Ovary (tissue), 3 donors: ENCODE results near the gene CARM1.

Experiments used
- CTCF ChIP-seq, 3 donors: fragments of 450-650 bp in 2 of 3; fragments of 200-600 bp in 1 of 3; IDR thresholded peaks; one replicate each; pipeline versions ENCODE4 v1.5.1 to v1.8.0; 2016 to 2022; ENCODE audit warnings: antibody characterized with exemption in 3 of 3, mild to moderate bottlenecking in 1 of 3
- EP300 ChIP-seq: sonication (generic); formaldehyde crosslinking; IDR thresholded peaks from one replicate; pipeline ENCODE4 v1.6.1; 2017; ENCODE audit warnings: antibody characterized with exemption
- POLR2A ChIP-seq: fragments of 450-650 bp; IDR thresholded peaks from one replicate; pipeline ENCODE4 v1.6.1; 2017; ENCODE audit warnings: antibody characterized with exemption, mild to moderate bottlenecking, moderate library complexity
- donor health status: DM: no; HTN: no; CAD: no.

GRCh38 chr19:10868872-10869547 is 2.3 kb upstream of the CARM1 start:
- TF ChIP-seq CTCF (IDR thresholded peaks at IDR 0.05) (no peak), POLR2A (no peak), EP300 (no peak)
